SK-N-SH (cell line): Measurements from ENCODE around the gene SLC22A13. TPM values are rescaled to one million over a fixed set of nuclear protein-coding genes. Genes with fewer than 3 reads are reported as not detected.

Experiments used
- CTCF ChIA-PET: fragments of 300-600, 350-600 bp; formaldehyde crosslinking; extraction: SDS; loops from one replicate; lab custom pipeline; 2021; lab: Yijun Ruan, JAX
- POLR2A ChIA-PET: fragments of 350-600 bp; sonication (Branson Sonifier 250); formaldehyde crosslinking; extraction: SDS; loops from one replicate; lab custom pipeline; 2020; ENCODE audit warnings: antibody characterized with exemption, inconsistent platforms; lab: Yijun Ruan, JAX
- DNase-seq: peaks from one replicate; pipeline ENCODE4 v3.0.0; 2012
- H2AFZ ChIP-seq: fragments of 200-600 bp; sonication (generic); 2 replicates; pipeline ENCODE4 v1.8.1; 2016; ENCODE audit warnings: antibody characterized with exemption, mild to moderate bottlenecking, low read depth
- H3F3A ChIP-seq: fragments of 200-600 bp; sonication (generic); replicated peaks from 2 replicates; pipeline ENCODE3; 2016; ENCODE audit warnings: antibody characterized with exemption, mild to moderate bottlenecking; ENCODE audit not compliant: insufficient read depth
- H3K27ac ChIP-seq, 2 experiments: fragments of 200-500 bp in 1 of 2; fragments of 200-600 bp in 1 of 2; sonication (Bioruptor generic) in 1 of 2; sonication (generic), shearing (Covaris generic) in 1 of 2; 2 replicates each; pipeline versions ENCODE4 v1.5.1 to v1.6.1; 2014 to 2016; ENCODE audit warnings: low read depth in 2 of 2, inconsistent platforms in 1 of 2, low read length in 1 of 2, mild to moderate bottlenecking in 1 of 2, mixed read lengths in 1 of 2
- H3K27me3 ChIP-seq: fragments of 200-600 bp; sonication (generic), shearing (Covaris generic); 2 replicates; pipeline ENCODE4 v1.6.1; 2016; ENCODE audit warnings: mixed run types; ENCODE audit not compliant: insufficient read depth
- H3K36me3 ChIP-seq, 2 experiments: fragments of 200-500 bp in 1 of 2; fragments of 200-600 bp in 1 of 2; sonication (Bioruptor generic) in 1 of 2; sonication (generic) in 1 of 2; replicated peaks in 1 of 2; 2 replicates each; pipeline versions ENCODE3 to v1.5.1; 2014 to 2016; ENCODE audit warnings: low read length in 1 of 2, mild to moderate bottlenecking in 1 of 2; ENCODE audit not compliant: insufficient read depth in 2 of 2, control insufficient read depth in 1 of 2
- H3K4me1 ChIP-seq, 2 experiments: fragments of 200-500 bp in 1 of 2; fragments of 200-600 bp in 1 of 2; sonication (Bioruptor generic) in 1 of 2; sonication (generic), shearing (Covaris generic) in 1 of 2; 2 replicates each; pipeline versions ENCODE4 v1.5.1 to v1.6.1; 2014 to 2016; ENCODE audit warnings: low read depth in 1 of 2, low read length in 1 of 2, mixed run types in 1 of 2; ENCODE audit not compliant: insufficient read depth in 2 of 2, control insufficient read depth in 1 of 2
- H3K4me2 ChIP-seq: fragments of 200-600 bp; sonication (generic), shearing (Covaris generic); 2 replicates; pipeline ENCODE4 v1.6.1; 2017; ENCODE audit warnings: mixed run types
- H3K4me3 ChIP-seq, 2 experiments: fragments of 200-500 bp in 1 of 2; fragments of 200-600 bp in 1 of 2; sonication (Bioruptor generic) in 1 of 2; sonication (generic), shearing (Covaris generic) in 1 of 2; 2 replicates each; pipeline versions ENCODE4 v1.5.1 to v1.8.1; 2014 to 2016; ENCODE audit warnings: low read depth in 2 of 2, inconsistent platforms in 1 of 2, low read length in 1 of 2, mild to moderate bottlenecking in 1 of 2, mixed read lengths in 1 of 2, moderate library complexity in 1 of 2
- H3K79me2 ChIP-seq: fragments of 200-600 bp; sonication (generic); 2 replicates; pipeline ENCODE4 v1.8.1; 2017; ENCODE audit warnings: mild to moderate bottlenecking; ENCODE audit not compliant: insufficient read depth
- H3K9ac ChIP-seq: fragments of 200-600 bp; sonication (generic); 2 replicates; pipeline ENCODE4 v1.6.1; 2017; ENCODE audit warnings: mixed run types
- H3K9me2 ChIP-seq: fragments of 200-600 bp; sonication (generic); 2 replicates; pipeline ENCODE4 v1.6.1; 2017; ENCODE audit warnings: mixed run types
- H3K9me3 ChIP-seq: fragments of 200-600 bp; sonication (generic); 2 replicates; pipeline ENCODE4 v1.6.1; 2017; ENCODE audit warnings: mixed run types, mild to moderate bottlenecking, moderate library complexity
- H4K20me1 ChIP-seq: fragments of 200-600 bp; sonication (generic); 2 replicates; pipeline ENCODE4 v1.6.1; 2017; ENCODE audit warnings: mild to moderate bottlenecking, mixed run types; ENCODE audit not compliant: insufficient read depth
- CTCF ChIP-seq: fragments of 200-600 bp; sonication (generic); IDR thresholded peaks from 2 replicates; pipeline ENCODE4 v1.6.1; 2017; ENCODE audit warnings: antibody characterized with exemption, mild to moderate bottlenecking, moderate library complexity
- ELF1 ChIP-seq: IDR thresholded peaks from 2 replicates; pipeline ENCODE4 v1.4.0; 2012
- EP300 ChIP-seq, 2 experiments: IDR thresholded peaks; 2 replicates each; pipeline versions ENCODE4 v1.4.0 to v1.6.1; 2012; ENCODE audit warnings: borderline replicate concordance in 1 of 2, low read depth in 1 of 2, low read length in 1 of 2
- FOSL2 ChIP-seq: IDR thresholded peaks from 2 replicates; pipeline ENCODE4 v1.4.0; 2012; ENCODE audit warnings: low read depth, mild to moderate bottlenecking, moderate library complexity, borderline replicate concordance
- FOXJ3 ChIP-seq: sonication (generic); formaldehyde crosslinking; IDR thresholded peaks from 2 replicates; pipeline ENCODE4 v1.5.1; 2020; ENCODE audit warnings: mild to moderate bottlenecking, missing genetic modification reagents
- GATA2 ChIP-seq: sonication (generic); formaldehyde crosslinking; IDR thresholded peaks from 2 replicates; pipeline ENCODE4 v1.5.0; 2020; ENCODE audit warnings: mild to moderate bottlenecking, missing genetic modification reagents
- IRF3 ChIP-seq: fragments of 150-350 bp; IDR thresholded peaks from 2 replicates; pipeline ENCODE4 v1.6.1; 2016; ENCODE audit warnings: mild to moderate bottlenecking, low read depth, low read length
- MAX ChIP-seq: IDR thresholded peaks from 2 replicates; pipeline ENCODE4 v1.4.0; 2012; ENCODE audit warnings: low read depth
- NRF1 ChIP-seq: IDR thresholded peaks from 2 replicates; pipeline ENCODE4 v1.6.1; 2012; ENCODE audit warnings: low read depth, mild to moderate bottlenecking, low read length
- REST ChIP-seq: IDR thresholded peaks from 2 replicates; pipeline ENCODE4 v1.6.1; 2012; ENCODE audit warnings: mild to moderate bottlenecking, low read depth, low read length, moderate library complexity
- RXRA ChIP-seq: IDR thresholded peaks from 2 replicates; pipeline ENCODE4 v1.4.0; 2012; ENCODE audit warnings: low read depth, mild to moderate bottlenecking, borderline replicate concordance
- TCF12 ChIP-seq: IDR thresholded peaks from 2 replicates; pipeline ENCODE4 v1.4.0; 2012
- TEAD4 ChIP-seq: IDR thresholded peaks from 2 replicates; pipeline ENCODE4 v1.4.0; 2012; ENCODE audit warnings: mild to moderate bottlenecking, borderline replicate concordance; ENCODE audit not compliant: insufficient read depth
- YY1 ChIP-seq: IDR thresholded peaks from 2 replicates; pipeline ENCODE4 v1.4.0; 2012; ENCODE audit warnings: low read depth, mild to moderate bottlenecking
- WGBS: methylation state at CpG from one replicate; pipeline ENCODE4 v1.1.6; 2017; ENCODE audit warnings: low lambda C conversion rate; 5-methylcytosine and 5-hydroxymethylcytosine counted together
- polyA plus RNA-seq, 3 experiments: library from polyadenylated mRNA; depleted of rRNA; stranded (reverse); fragments of >200 nt; gene quantifications; 2 replicates each; pipeline ENCODE4 v1.2.3, GENCODE V29; 2012

SLC22A13 gene
- polyA plus RNA-seq, 1 of the 3 experiments (the other 2 are of a cell fraction), result 0.08 TPM

GRCh38 chr3:38323060-38323459, 57.4 kb downstream of the SLC22A13 start:
- DNase-seq, result no peak
- no peaks in the 10 kb centered on the region for H4K20me1 ChIP-seq
- no peaks in the 10 kb centered on the region for H3K27me3 ChIP-seq
- H3K9me2 ChIP-seq, result no peaks in the 10 kb centered on the region
- no peak for TF ChIP-seq MAX
- no peak for TF ChIP-seq TEAD4
- TF ChIP-seq CTCF, result no peak
- TF ChIP-seq, all 33 proteins: peak for 0
- Histone ChIP-seq H3K4me2 (no peak overlapping the region), H3K9me3 (no peaks in the 10 kb centered on the region), H3K36me3 (no peaks in the 10 kb centered on the region), H2AFZ (no peak overlapping the region), H3F3A (no peaks in the 10 kb centered on the region), H3K4me3 (no peak overlapping the region), H3K79me2 (no peaks in the 10 kb centered on the region), H3K4me1 (no peaks in the 10 kb centered on the region), H3K9ac (no peak overlapping the region), H3K27ac (no peak overlapping the region)
- ChIA-PET POLR2A (no interaction called here), CTCF (no interaction called here)
- 72% methylated on average over 1 of the region's 1 CpG for WGBS

GRCh38 chr3:38325256-38325655, 59.6 kb downstream of the SLC22A13 start:
- H2AFZ ChIP-seq, result no peak overlapping the region
- no peak overlapping the region for H3K4me3 ChIP-seq
- DNase-seq, result no peak
- TF ChIP-seq CTCF (no peak), FOSL2 (no peak), MAX (no peak), RXRA (no peak), GATA2 (no peak), IRF3 (no peak), EP300 (IDR thresholded peaks at IDR 0.05; ENCODE audit: borderline replicate concordance in 1 of 2, low read depth in 1 of 2, low read length in 1 of 2) (no peak), FOXJ3 (no peak), ELF1 (no peak), TCF12 (no peak), NRF1 (no peak), REST (no peak), YY1 (no peak)
- no peaks in the 10 kb centered on the region for H3K4me1 ChIP-seq
- H3K79me2 ChIP-seq, result no peaks in the 10 kb centered on the region
- no peak overlapping the region for H3K4me2 ChIP-seq
- 0% methylated on average over 1 of the region's 2 CpGs for WGBS
- H3K36me3 ChIP-seq, result no peaks in the 10 kb centered on the region
- no peak overlapping the region for H3K27ac ChIP-seq
- no peaks in the 10 kb centered on the region for H4K20me1 ChIP-seq
- H3K27me3 ChIP-seq, result no peaks in the 10 kb centered on the region
- ChIA-PET POLR2A (no interaction called here), CTCF (interaction anchor here (1.1 kb wide), 1 partner anchor 219 kb away, joined by 3 read pairs; no protein-coding TSS in a partner anchor)
- no peaks in the 10 kb centered on the region for H3F3A ChIP-seq
- H3K9me2 ChIP-seq, result no peaks in the 10 kb centered on the region
- H3K9me3 ChIP-seq, result no peaks in the 10 kb centered on the region
- no peak overlapping the region for H3K9ac ChIP-seq
